ENCODE results near the gene KRT38.

The KRT38 gene

GRCh38 chr17:41415833-41416335 lies 24.9 kb downstream of the KRT38 start:
- WGBS (ENCODE audit: insufficient coverage, insufficient read length), result no CpG with 5 or more reads among the region's 3 CpGs
- Histone ChIP-seq H3K36me3 (ENCODE audit: control insufficient read depth, insufficient read depth, low read length) (no peaks in the 10 kb centered on the region), H3K27me3 (ENCODE audit: control insufficient read depth, insufficient read depth, low read length) (no peaks in the 10 kb centered on the region), H3K27ac (ENCODE audit: low read length) (no peak overlapping the region), H3K4me3 (ENCODE audit: low read length) (no peak overlapping the region), H3K9me3 (ENCODE audit: control insufficient read depth, insufficient read depth, low read length) (no peaks in the 10 kb centered on the region), H3K4me1 (ENCODE audit: control insufficient read depth, insufficient read depth, low read length) (peaks cover 1% of the 10 kb centered on the region; the same call in 1 of the 2 replicates)
- no peak for DNase-seq (ENCODE audit: low read depth, low spot score)

GRCh38 chr17:41415411-41415810 lies 25.4 kb downstream of the KRT38 start:
- Histone ChIP-seq H3K4me3 (ENCODE audit: low read length) (no peak overlapping the region), H3K27ac (ENCODE audit: low read length) (no peak overlapping the region), H3K36me3 (ENCODE audit: control insufficient read depth, insufficient read depth, low read length) (no peaks in the 10 kb centered on the region), H3K4me1 (ENCODE audit: control insufficient read depth, insufficient read depth, low read length) (peaks cover 1% of the 10 kb centered on the region; the same call in 1 of the 2 replicates), H3K9me3 (ENCODE audit: control insufficient read depth, insufficient read depth, low read length) (no peaks in the 10 kb centered on the region), H3K27me3 (ENCODE audit: control insufficient read depth, insufficient read depth, low read length) (no peaks in the 10 kb centered on the region)
- DNase-seq (ENCODE audit: low read depth, low spot score), result no peak
- no CpG with 5 or more reads among the region's 4 CpGs for WGBS (ENCODE audit: insufficient coverage, insufficient read length)

- no peaks in the 10 kb centered on the region for H3K9me3 ChIP-seq (ENCODE audit: control insufficient read depth, insufficient read depth, low read length)
- H3K36me3 ChIP-seq (ENCODE audit: control insufficient read depth, insufficient read depth, low read length), result no peaks in the 10 kb centered on the region
- DNase-seq (ENCODE audit: low read depth, low spot score), result no peak
- H3K4me3 ChIP-seq (ENCODE audit: low read length), result no peak overlapping the region
- no peaks in the 10 kb centered on the region for H3K27me3 ChIP-seq (ENCODE audit: control insufficient read depth, insufficient read depth, low read length)
- H3K27ac ChIP-seq (ENCODE audit: low read length), result no peak overlapping the region
- no CpG with 5 or more reads among the region's 2 CpGs for WGBS (ENCODE audit: insufficient coverage, insufficient read length)
- H3K4me1 ChIP-seq (ENCODE audit: control insufficient read depth, insufficient read depth, low read length), result peaks cover 1% of the 10 kb centered on the region; the same call in 1 of the 2 replicates
These were observed 26.8 kb downstream of the KRT38 start for GRCh38 chr17:41413982-41414381.

GRCh38 chr17:41413353-41413957 lies 27.3 kb downstream of the KRT38 start:
- H3K4me3 ChIP-seq (ENCODE audit: low read length), result no peak overlapping the region
- peak; percentile 18 for DNase-seq (ENCODE audit: low read depth, low spot score)
- H3K36me3 ChIP-seq (ENCODE audit: control insufficient read depth, insufficient read depth, low read length), result no peaks in the 10 kb centered on the region
- peaks cover 1% of the 10 kb centered on the region; the same call in 1 of the 2 replicates for H3K4me1 ChIP-seq (ENCODE audit: control insufficient read depth, insufficient read depth, low read length)
- H3K27me3 ChIP-seq (ENCODE audit: control insufficient read depth, insufficient read depth, low read length), result no peaks in the 10 kb centered on the region
- WGBS (ENCODE audit: insufficient coverage, insufficient read length), result no CpG with 5 or more reads among the region's 5 CpGs
- H3K27ac ChIP-seq (ENCODE audit: low read length), result no peak overlapping the region
- no peaks in the 10 kb centered on the region for H3K9me3 ChIP-seq (ENCODE audit: control insufficient read depth, insufficient read depth, low read length)

- Histone ChIP-seq H3K4me1 (ENCODE audit: control insufficient read depth, insufficient read depth, low read length) (0 out of 2 replicates have a peak, but pooled peaks cover 1% of the 10 kb centered on the region), H3K36me3 (ENCODE audit: control insufficient read depth, insufficient read depth, low read length) (no peaks in the 10 kb centered on the region), H3K27me3 (ENCODE audit: control insufficient read depth, insufficient read depth, low read length) (no peaks in the 10 kb centered on the region), H3K27ac (ENCODE audit: low read length) (no peak overlapping the region), H3K4me3 (ENCODE audit: low read length) (no peak overlapping the region), H3K9me3 (ENCODE audit: control insufficient read depth, insufficient read depth, low read length) (no peaks in the 10 kb centered on the region)
- DNase-seq (ENCODE audit: low read depth, low spot score), result no peak
- WGBS (ENCODE audit: insufficient coverage, insufficient read length), result no CpG with 5 or more reads among the region's 20 CpGs
These were observed 29.5 kb downstream of the KRT38 start for GRCh38 chr17:41411072-41411840.

- H3K36me3 ChIP-seq (ENCODE audit: control insufficient read depth, insufficient read depth, low read length), result no peaks in the 10 kb centered on the region
- no peaks in the 10 kb centered on the region for H3K9me3 ChIP-seq (ENCODE audit: control insufficient read depth, insufficient read depth, low read length)
- no peak for DNase-seq (ENCODE audit: low read depth, low spot score)
- no peaks in the 10 kb centered on the region for H3K4me1 ChIP-seq (ENCODE audit: control insufficient read depth, insufficient read depth, low read length)
- no peak overlapping the region for H3K4me3 ChIP-seq (ENCODE audit: low read length)
- no peak overlapping the region for H3K27ac ChIP-seq (ENCODE audit: low read length)
- no peaks in the 10 kb centered on the region for H3K27me3 ChIP-seq (ENCODE audit: control insufficient read depth, insufficient read depth, low read length)
- WGBS (ENCODE audit: insufficient coverage, insufficient read length), result no CpG with 5 or more reads among the region's 10 CpGs
These were observed 33.6 kb downstream of the KRT38 start for GRCh38 chr17:41407226-41407625.

GRCh38 chr17:41406205-41406604 lies 34.6 kb downstream of the KRT38 start:
- Histone ChIP-seq H3K4me1 (ENCODE audit: control insufficient read depth, insufficient read depth, low read length) (no peaks in the 10 kb centered on the region), H3K27me3 (ENCODE audit: control insufficient read depth, insufficient read depth, low read length) (no peaks in the 10 kb centered on the region), H3K9me3 (ENCODE audit: control insufficient read depth, insufficient read depth, low read length) (no peaks in the 10 kb centered on the region), H3K27ac (ENCODE audit: low read length) (no peak overlapping the region), H3K36me3 (ENCODE audit: control insufficient read depth, insufficient read depth, low read length) (no peaks in the 10 kb centered on the region), H3K4me3 (ENCODE audit: low read length) (no peak overlapping the region)
- DNase-seq (ENCODE audit: low read depth, low spot score), result no peak
- WGBS (ENCODE audit: insufficient coverage, insufficient read length), result no CpG with 5 or more reads among the region's 5 CpGs

GRCh38 chr17:41404024-41404671 lies 36.6 kb downstream of the KRT38 start:
- no peak for DNase-seq (ENCODE audit: low read depth, low spot score)
- no CpG with 5 or more reads among the region's 7 CpGs for WGBS (ENCODE audit: insufficient coverage, insufficient read length)
- Histone ChIP-seq H3K36me3 (ENCODE audit: control insufficient read depth, insufficient read depth, low read length) (no peaks in the 10 kb centered on the region), H3K9me3 (ENCODE audit: control insufficient read depth, insufficient read depth, low read length) (no peaks in the 10 kb centered on the region), H3K4me1 (ENCODE audit: control insufficient read depth, insufficient read depth, low read length) (no peaks in the 10 kb centered on the region), H3K27ac (ENCODE audit: low read length) (no peak overlapping the region), H3K4me3 (ENCODE audit: low read length) (no peak overlapping the region), H3K27me3 (ENCODE audit: control insufficient read depth, insufficient read depth, low read length) (no peaks in the 10 kb centered on the region)

- DNase-seq (ENCODE audit: low read depth, low spot score), result no peak
- no peaks in the 10 kb centered on the region for H3K27me3 ChIP-seq (ENCODE audit: control insufficient read depth, insufficient read depth, low read length)
- no peak overlapping the region for H3K27ac ChIP-seq (ENCODE audit: low read length)
- WGBS (ENCODE audit: insufficient coverage, insufficient read length), result no CpG with 5 or more reads among the region's 4 CpGs
- H3K36me3 ChIP-seq (ENCODE audit: control insufficient read depth, insufficient read depth, low read length), result no peaks in the 10 kb centered on the region
- no peak overlapping the region for H3K4me3 ChIP-seq (ENCODE audit: low read length)
- H3K9me3 ChIP-seq (ENCODE audit: control insufficient read depth, insufficient read depth, low read length), result no peaks in the 10 kb centered on the region
- no peaks in the 10 kb centered on the region for H3K4me1 ChIP-seq (ENCODE audit: control insufficient read depth, insufficient read depth, low read length)
These were observed 37.3 kb downstream of the KRT38 start for GRCh38 chr17:41403404-41404023.

- no peaks in the 10 kb centered on the region for H3K36me3 ChIP-seq (ENCODE audit: control insufficient read depth, insufficient read depth, low read length)
- no peaks in the 10 kb centered on the region for H3K9me3 ChIP-seq (ENCODE audit: control insufficient read depth, insufficient read depth, low read length)
- H3K4me1 ChIP-seq (ENCODE audit: control insufficient read depth, insufficient read depth, low read length), result no peaks in the 10 kb centered on the region
- no peak for DNase-seq (ENCODE audit: low read depth, low spot score)
- H3K4me3 ChIP-seq (ENCODE audit: low read length), result no peak overlapping the region
- no CpG with 5 or more reads among the region's 5 CpGs for WGBS (ENCODE audit: insufficient coverage, insufficient read length)
- H3K27me3 ChIP-seq (ENCODE audit: control insufficient read depth, insufficient read depth, low read length), result no peaks in the 10 kb centered on the region
- no peak overlapping the region for H3K27ac ChIP-seq (ENCODE audit: low read length)
These were observed 38.6 kb downstream of the KRT38 start for GRCh38 chr17:41402161-41402560.

Data from iPS DF 6.9 (cell line).